ENCODE measurements around the gene YARS2. TPM values are rescaled to one million over a fixed set of nuclear protein-coding genes. Genes with fewer than 3 reads are reported as not detected.
A peak's percentile ranks its signal among the peaks of the same experiment; 100 is the strongest.

YARS2 gene
- total and polyA plus RNA-seq, 9 of the 15 experiments (the other 6 are each of a cell fraction or from before 2014, with no cell fraction given), result 15.2 to 40.9 (median 28.7) TPM

GRCh38 chr12:32755654-32756475 is at the start of gene YARS2 (continued):
- TF ChIP-seq TEAD1 (CRISPR knock-in tag; IDR thresholded peaks at IDR 0.05), result no peak; a peak in 1 of 4 replicates
- TF ChIP-seq NR1H2 (CRISPR knock-in tag; IDR thresholded peaks at IDR 0.05), result no peak
- TF ChIP-seq ZNF24 (IDR thresholded peaks at IDR 0.05), result peak; percentile 44; the same call in 1 of the 2 replicates
- no peak for TF ChIP-seq BACH1 (tag; IDR thresholded peaks at IDR 0.05)
- TF ChIP-seq NCOR1 (IDR thresholded peaks at IDR 0.05), result no peak
- no peak for TF ChIP-seq IRF2 (CRISPR knock-in tag; IDR thresholded peaks at IDR 0.05)
- TF ChIP-seq, protein P1, sequence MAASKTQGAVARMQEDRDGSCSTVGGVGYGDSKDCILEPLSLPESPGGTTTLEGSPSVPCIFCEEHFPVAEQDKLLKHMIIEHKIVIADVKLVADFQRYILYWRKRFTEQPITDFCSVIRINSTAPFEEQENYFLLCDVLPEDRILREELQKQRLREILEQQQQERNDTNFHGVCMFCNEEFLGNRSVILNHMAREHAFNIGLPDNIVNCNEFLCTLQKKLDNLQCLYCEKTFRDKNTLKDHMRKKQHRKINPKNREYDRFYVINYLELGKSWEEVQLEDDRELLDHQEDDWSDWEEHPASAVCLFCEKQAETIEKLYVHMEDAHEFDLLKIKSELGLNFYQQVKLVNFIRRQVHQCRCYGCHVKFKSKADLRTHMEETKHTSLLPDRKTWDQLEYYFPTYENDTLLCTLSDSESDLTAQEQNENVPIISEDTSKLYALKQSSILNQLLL (CRISPR knock-in tag; IDR thresholded peaks at IDR 0.05; ENCODE audit: borderline replicate concordance), result no peak
- TF ChIP-seq DNMT1 (IDR thresholded peaks at IDR 0.05), result no peak
- TF ChIP-seq ZBTB34 (CRISPR knock-in tag; IDR thresholded peaks at IDR 0.05), result no peak
- TF ChIP-seq CBX5 (IDR thresholded peaks at IDR 0.05; ENCODE audit: borderline replicate concordance, low read depth), result no peak
- no peak for TF ChIP-seq MCM2 (IDR thresholded peaks at IDR 0.05; ENCODE audit: low read depth)
- no peak for TF ChIP-seq STAT6 (CRISPR knock-in tag; IDR thresholded peaks at IDR 0.05)
- no peak for TF ChIP-seq NFE2 (IDR thresholded peaks at IDR 0.05; ENCODE audit: low read depth)
- TF ChIP-seq CBX8 (IDR thresholded peaks at IDR 0.05; ENCODE audit: borderline replicate concordance, extremely low read depth, low read depth, low read length, poor library complexity, severe bottlenecking), result no peak
- TF ChIP-seq TEAD4 (IDR thresholded peaks at IDR 0.05; ENCODE audit: low read length), result no peak
- no peak for TF ChIP-seq TEAD4 (CRISPR knock-in tag; IDR thresholded peaks at IDR 0.05; ENCODE audit: borderline replicate concordance)
- TF ChIP-seq CREBBP (IDR thresholded peaks at IDR 0.05; ENCODE audit: low read depth, low read length), result no peak
- TF ChIP-seq ZKSCAN1 (IDR thresholded peaks at IDR 0.05; ENCODE audit: low read depth, low read length), result no peak

Measured in K562 (cell line).